Ishikawa (cell line): ENCODE measurements around the gene TMEM217.

Experiments used
- CEBPB ChIP-seq: IDR thresholded peaks from 2 replicates; pipeline ENCODE4 v1.6.1; 2012
- EP300 ChIP-seq: IDR thresholded peaks from 2 replicates; pipeline ENCODE4 v1.6.1; 2012; ENCODE audit warnings: borderline replicate concordance
- FOXM1 ChIP-seq: IDR thresholded peaks from 2 replicates; pipeline ENCODE4 v1.6.1; 2012; ENCODE audit warnings: low read depth, borderline replicate concordance
- MAX ChIP-seq: IDR thresholded peaks from 2 replicates; pipeline ENCODE4 v1.6.1; 2012
- RAD21 ChIP-seq: IDR thresholded peaks from 2 replicates; pipeline ENCODE4 v1.6.1; 2012; ENCODE audit warnings: low read depth
- REST ChIP-seq: IDR thresholded peaks from 2 replicates; pipeline ENCODE4 v1.6.1; 2012; ENCODE audit warnings: low read depth, mild to moderate bottlenecking
- TAF1 ChIP-seq: IDR thresholded peaks from 2 replicates; pipeline ENCODE4 v1.6.1; 2012; ENCODE audit warnings: low read depth, mild to moderate bottlenecking
- TEAD4 ChIP-seq: IDR thresholded peaks from 2 replicates; pipeline ENCODE4 v1.6.1; 2012
- USF1 ChIP-seq: IDR thresholded peaks from 2 replicates; pipeline ENCODE4 v1.6.1; 2012
- YY1 ChIP-seq: IDR thresholded peaks from 2 replicates; pipeline ENCODE4 v1.6.1; 2012; ENCODE audit warnings: low read depth
- ZBTB7A ChIP-seq: IDR thresholded peaks from 2 replicates; pipeline ENCODE4 v1.6.1; 2012; ENCODE audit warnings: low read depth

- TF ChIP-seq EP300 (no peak), YY1 (no peak), MAX (no peak), REST (no peak), USF1 (no peak), TAF1 (no peak), FOXM1 (no peak), TEAD4 (no peak), RAD21 (no peak), CEBPB (no peak), ZBTB7A (no peak)
Measured at GRCh38 chr6:37233541-37233940, 24.4 kb downstream of the TMEM217 start.
